Measurements from ENCODE around the gene WDFY1. TPM values are rescaled to one million over a fixed set of nuclear protein-coding genes. Genes with fewer than 3 reads are reported as not detected.

The WDFY1 gene
- total and polyA plus RNA-seq, 9 of the 15 experiments (the other 6 are each of a cell fraction or from before 2014, with no cell fraction given): 5.4 to 27.6 (median 17.5) TPM

DNA sequence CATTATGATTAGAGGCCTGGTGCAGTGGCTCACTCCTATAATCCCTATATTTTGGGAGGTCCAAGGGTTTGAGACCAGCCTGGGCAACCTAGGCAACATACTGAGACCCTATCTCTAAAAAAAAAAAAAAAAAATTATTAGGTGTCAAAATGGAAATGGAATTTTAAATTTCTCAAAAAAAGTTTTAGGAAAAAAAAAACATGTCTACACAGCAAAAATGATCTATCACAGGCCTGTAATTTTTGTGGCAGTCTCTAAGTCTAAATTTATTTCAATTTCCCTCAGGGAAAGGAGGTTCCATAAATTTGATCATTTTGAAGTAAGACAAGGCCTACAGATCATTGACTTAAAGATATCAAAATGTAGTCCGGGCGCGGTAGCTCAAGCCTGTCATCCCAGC, 28.5 kb upstream of the WDFY1 start:
- 79% methylated on average over 3 of the region's 3 CpGs for WGBS (ENCODE audit: insufficient coverage, low coverage, missing lambda C conversion rate)
- ATAC-seq: no peak
- TF ChIP-seq MAFF (IDR thresholded peaks at IDR 0.05; ENCODE audit: low read length) (0 out of 2 replicates have a peak, but pooled peaks have one; percentile 13), ZNF445 (CRISPR knock-in tag; IDR thresholded peaks at IDR 0.05; ENCODE audit: low read depth) (no peak), ZNF316 (IDR thresholded peaks at IDR 0.05) (peak; percentile 61), MAFG (tag; conservative IDR thresholded peaks at IDR 0.05) (0 out of 2 replicates have a peak, but pooled peaks have one; percentile 21)

GRCh38 chr2:223972656-223973102, 27.5 kb upstream of the WDFY1 start:
- intact Hi-C loops (cut with micrococcal nuclease) (loop anchor here (5.0 to 10.0 kb wide), 4 partner anchors 382 to 1032 kb away; no protein-coding TSS in a partner anchor), in situ Hi-C loops (cut with MboI) (no loop called here)
- POLR2A ChIA-PET: interaction anchor here (0.7 kb wide), 1 partner anchor 558 kb away, joined by 3 read pairs; no protein-coding TSS in a partner anchor
- no peak for DNase-seq (ENCODE audit: extremely low read depth in 1 of 4, low spot score in 3 of 4)
- Histone ChIP-seq H3K9me1 (ENCODE audit: control insufficient read depth, insufficient read depth, low read length) (no peaks in the 10 kb centered on the region), H3K4me2 (ENCODE audit: insufficient read depth, low read length) (no peak overlapping the region), H3K79me2 (ENCODE audit: control insufficient read depth, insufficient read depth, low read length) (no peaks in the 10 kb centered on the region), H3K4me1 (replicated peaks in 1 of 2; ENCODE audit: control insufficient read depth in 2 of 2, insufficient read depth in 2 of 2, low read length in 2 of 2) (no peaks in the 10 kb centered on the region), H3K9ac (ENCODE audit: insufficient read depth in 1 of 2, low read depth in 2 of 2, low read length in 2 of 2) (no peak overlapping the region), H3K9me3 (replicated peaks; ENCODE audit: control insufficient read depth, insufficient read depth, low read depth, low read length) (no peaks in the 10 kb centered on the region), H2AFZ (ENCODE audit: low read depth, low read length) (no peak overlapping the region), H3K27me3 (ENCODE audit: control insufficient read depth in 2 of 2, insufficient read depth in 2 of 2, low read length in 2 of 2) (no peaks in the 10 kb centered on the region; a peak in 1 of 5 replicates), H3K27ac (ENCODE audit: extremely low read depth, low read depth, low read length) (no peak overlapping the region), H4K20me1 (replicated peaks; ENCODE audit: control insufficient read depth, insufficient read depth, low read length) (no peaks in the 10 kb centered on the region), H3K36me3 (ENCODE audit: control insufficient read depth, insufficient read depth, low read length) (peaks cover 5% of the 10 kb centered on the region; the same call in 1 of the 3 replicates), H3K4me3 (no peak overlapping the region)
- FAIRE-seq: no peak
- no peak for ATAC-seq
- CTCF ChIA-PET (ENCODE audit: low intra/inter-chr PET ratio): interaction anchor here (1.0 kb wide), 1 partner anchor 312 kb away, joined by 4 read pairs; no protein-coding TSS in a partner anchor
- BruUV-seq (replicated peaks): no TSS peak
- 36% methylated on average over 7 of the region's 7 CpGs for WGBS (ENCODE audit: insufficient coverage, low coverage, missing lambda C conversion rate)
- no peak for TF ChIP-seq ZNF224 (CRISPR knock-in tag; IDR thresholded peaks at IDR 0.05)
- TF ChIP-seq BCOR (IDR thresholded peaks at IDR 0.05): no peak
- TF ChIP-seq GATAD2A (IDR thresholded peaks at IDR 0.05): no peak
- TF ChIP-seq, protein P1, sequence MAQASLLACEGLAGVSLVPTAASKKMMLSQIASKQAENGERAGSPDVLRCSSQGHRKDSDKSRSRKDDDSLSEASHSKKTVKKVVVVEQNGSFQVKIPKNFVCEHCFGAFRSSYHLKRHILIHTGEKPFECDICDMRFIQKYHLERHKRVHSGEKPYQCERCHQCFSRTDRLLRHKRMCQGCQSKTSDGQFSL (CRISPR knock-in tag; IDR thresholded peaks at IDR 0.05): no peak
- TF ChIP-seq, protein P1 (tag; IDR thresholded peaks at IDR 0.05): no peak
- no peak for TF ChIP-seq SMC3 (conservative IDR thresholded peaks at IDR 0.05; ENCODE audit: insufficient read depth, low read depth, low read length)
- TF ChIP-seq IRF1 (CRISPR knock-in tag; IDR thresholded peaks at IDR 0.05; ENCODE audit: borderline replicate concordance): no peak
- TF ChIP-seq SNAPC5 (CRISPR knock-in tag; IDR thresholded peaks at IDR 0.05): no peak
- TF ChIP-seq SMAD4 (CRISPR knock-in tag; conservative IDR thresholded peaks at IDR 0.05): no peak
- TF ChIP-seq ZNF644 (tag; IDR thresholded peaks at IDR 0.05; ENCODE audit: low read depth): no peak
- TF ChIP-seq DNMT1 (IDR thresholded peaks at IDR 0.05): no peak
- TF ChIP-seq NONO (IDR thresholded peaks at IDR 0.05; ENCODE audit: low read depth in 2 of 2, low read length in 1 of 2): no peak

More for the DNA sequence above, 28.5 kb upstream of the WDFY1 start:
- Histone ChIP-seq H3K9ac (ENCODE audit: insufficient read depth in 1 of 2, low read depth in 2 of 2, low read length in 2 of 2) (no peak overlapping the region), H3K36me3 (ENCODE audit: control insufficient read depth, insufficient read depth, low read length) (peaks cover under 1% of the 10 kb centered on the region; the same call in 1 of the 3 replicates), H4K20me1 (replicated peaks; ENCODE audit: control insufficient read depth, insufficient read depth, low read length) (no peaks in the 10 kb centered on the region), H3K4me3 (no peak overlapping the region), H3K9me1 (ENCODE audit: control insufficient read depth, insufficient read depth, low read length) (no peaks in the 10 kb centered on the region), H3K9me3 (replicated peaks; ENCODE audit: control insufficient read depth, insufficient read depth, low read depth, low read length) (no peaks in the 10 kb centered on the region), H3K27me3 (ENCODE audit: control insufficient read depth in 2 of 2, insufficient read depth in 2 of 2, low read length in 2 of 2) (peaks cover 0 to 6% of the 10 kb centered on the region in 2 experiments; a peak in 3 of 5 replicates), H3K79me2 (ENCODE audit: control insufficient read depth, insufficient read depth, low read length) (no peaks in the 10 kb centered on the region), H3K27ac (ENCODE audit: extremely low read depth, low read depth, low read length) (no peak overlapping the region), H2AFZ (ENCODE audit: low read depth, low read length) (no peak overlapping the region), H3K4me2 (ENCODE audit: insufficient read depth, low read length) (no peak overlapping the region), H3K4me1 (replicated peaks in 1 of 2; ENCODE audit: control insufficient read depth in 2 of 2, insufficient read depth in 2 of 2, low read length in 2 of 2) (no peaks in the 10 kb centered on the region)
- POLR2A ChIA-PET: no interaction called here
- in situ Hi-C loops (cut with MboI): no loop called here
- CTCF ChIA-PET (ENCODE audit: low intra/inter-chr PET ratio): no interaction called here
- no peak for DNase-seq (ENCODE audit: extremely low read depth in 1 of 4, low spot score in 3 of 4)
- intact Hi-C loops (cut with micrococcal nuclease): loop anchor here (5.0 to 10.0 kb wide), 4 partner anchors 381 to 1031 kb away; no protein-coding TSS in a partner anchor
- BruUV-seq (replicated peaks): no TSS peak
- FAIRE-seq: no peak

Measured in K562 (cell line).